Measurements from ENCODE around the gene MYEF2. TPM values are rescaled to one million over a fixed set of nuclear protein-coding genes. Genes with fewer than 3 reads are reported as not detected.

The MYEF2 gene
- polyA plus RNA-seq, 1 of the 3 experiments (the other 2 are of a cell fraction) = 11.6 TPM

DNA sequence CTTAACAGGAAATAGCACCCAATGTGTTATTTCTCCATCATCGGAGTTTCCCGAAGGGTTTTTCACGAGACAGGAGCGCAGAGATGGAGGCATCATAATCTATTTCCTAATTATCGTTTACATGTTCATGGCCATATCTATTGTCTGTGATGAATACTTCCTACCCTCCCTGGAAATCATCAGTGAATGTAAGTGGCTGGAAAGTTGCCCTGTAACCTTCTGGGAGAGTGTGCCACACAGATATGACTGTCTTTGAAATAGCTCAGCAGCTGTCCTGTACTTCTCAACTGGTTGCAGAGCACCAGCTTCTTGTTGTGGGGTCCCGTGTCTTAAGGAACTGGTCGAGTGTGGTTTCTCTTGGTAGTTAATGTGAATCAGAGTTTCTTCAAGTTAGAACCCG, 56.2 kb downstream of the MYEF2 start:
- no peaks in the 10 kb centered on the region for H3K36me3 ChIP-seq (replicated peaks in 1 of 2; ENCODE audit: control insufficient read depth in 1 of 2, insufficient read depth in 2 of 2, low read length in 1 of 2)
- TF ChIP-seq GABPA (IDR thresholded peaks at IDR 0.05; ENCODE audit: low read depth) (no peak), CHD2 (IDR thresholded peaks at IDR 0.05; ENCODE audit: low read length, partially characterized antibody) (no peak), ELF1 (IDR thresholded peaks at IDR 0.05) (no peak), RXRA (IDR thresholded peaks at IDR 0.05; ENCODE audit: borderline replicate concordance, low read depth) (no peak)
- TF ChIP-seq, protein P1, sequence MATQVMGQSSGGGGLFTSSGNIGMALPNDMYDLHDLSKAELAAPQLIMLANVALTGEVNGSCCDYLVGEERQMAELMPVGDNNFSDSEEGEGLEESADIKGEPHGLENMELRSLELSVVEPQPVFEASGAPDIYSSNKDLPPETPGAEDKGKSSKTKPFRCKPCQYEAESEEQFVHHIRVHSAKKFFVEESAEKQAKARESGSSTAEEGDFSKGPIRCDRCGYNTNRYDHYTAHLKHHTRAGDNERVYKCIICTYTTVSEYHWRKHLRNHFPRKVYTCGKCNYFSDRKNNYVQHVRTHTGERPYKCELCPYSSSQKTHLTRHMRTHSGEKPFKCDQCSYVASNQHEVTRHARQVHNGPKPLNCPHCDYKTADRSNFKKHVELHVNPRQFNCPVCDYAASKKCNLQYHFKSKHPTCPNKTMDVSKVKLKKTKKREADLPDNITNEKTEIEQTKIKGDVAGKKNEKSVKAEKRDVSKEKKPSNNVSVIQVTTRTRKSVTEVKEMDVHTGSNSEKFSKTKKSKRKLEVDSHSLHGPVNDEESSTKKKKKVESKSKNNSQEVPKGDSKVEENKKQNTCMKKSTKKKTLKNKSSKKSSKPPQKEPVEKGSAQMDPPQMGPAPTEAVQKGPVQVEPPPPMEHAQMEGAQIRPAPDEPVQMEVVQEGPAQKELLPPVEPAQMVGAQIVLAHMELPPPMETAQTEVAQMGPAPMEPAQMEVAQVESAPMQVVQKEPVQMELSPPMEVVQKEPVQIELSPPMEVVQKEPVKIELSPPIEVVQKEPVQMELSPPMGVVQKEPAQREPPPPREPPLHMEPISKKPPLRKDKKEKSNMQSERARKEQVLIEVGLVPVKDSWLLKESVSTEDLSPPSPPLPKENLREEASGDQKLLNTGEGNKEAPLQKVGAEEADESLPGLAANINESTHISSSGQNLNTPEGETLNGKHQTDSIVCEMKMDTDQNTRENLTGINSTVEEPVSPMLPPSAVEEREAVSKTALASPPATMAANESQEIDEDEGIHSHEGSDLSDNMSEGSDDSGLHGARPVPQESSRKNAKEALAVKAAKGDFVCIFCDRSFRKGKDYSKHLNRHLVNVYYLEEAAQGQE (IDR thresholded peaks at IDR 0.05; ENCODE audit: low read depth, low read length) = no peak
- H3K4me3 ChIP-seq (ENCODE audit: low read depth in 2 of 2, low read length in 1 of 2) = no peak overlapping the region
- DNase-seq = no peak
- H3K79me2 ChIP-seq (ENCODE audit: insufficient read depth) = no peaks in the 10 kb centered on the region
- no peaks in the 10 kb centered on the region for H4K20me1 ChIP-seq (ENCODE audit: insufficient read depth)
- H3K27me3 ChIP-seq (ENCODE audit: insufficient read depth) = no peaks in the 10 kb centered on the region
- no peak overlapping the region for H3K27ac ChIP-seq (ENCODE audit: low read depth in 2 of 2, low read length in 1 of 2)
- no peaks in the 10 kb centered on the region for H3K9me2 ChIP-seq
- ChIA-PET CTCF (interaction anchor here (1.5 kb wide), 1 partner anchor 17 kb away, joined by 4 read pairs; no protein-coding TSS in a partner anchor), POLR2A (no interaction called here)
- H2AFZ ChIP-seq (ENCODE audit: low read depth) = 0 out of 2 replicates have a peak overlapping the region, but pooled peaks have one; percentile 16
- H3F3A ChIP-seq (replicated peaks; ENCODE audit: insufficient read depth) = no peaks in the 10 kb centered on the region
- peaks cover 0 to 2% of the 10 kb centered on the region in 2 experiments; a peak in 1 of 4 replicates for H3K4me1 ChIP-seq (ENCODE audit: control insufficient read depth in 1 of 2, insufficient read depth in 2 of 2, low read depth in 1 of 2, low read length in 1 of 2)
- no peak overlapping the region for H3K4me2 ChIP-seq
- 79% methylated on average over 8 of the region's 8 CpGs for WGBS (ENCODE audit: low lambda C conversion rate)
- no peaks in the 10 kb centered on the region for H3K9me3 ChIP-seq
- no peak overlapping the region for H3K9ac ChIP-seq

DNA sequence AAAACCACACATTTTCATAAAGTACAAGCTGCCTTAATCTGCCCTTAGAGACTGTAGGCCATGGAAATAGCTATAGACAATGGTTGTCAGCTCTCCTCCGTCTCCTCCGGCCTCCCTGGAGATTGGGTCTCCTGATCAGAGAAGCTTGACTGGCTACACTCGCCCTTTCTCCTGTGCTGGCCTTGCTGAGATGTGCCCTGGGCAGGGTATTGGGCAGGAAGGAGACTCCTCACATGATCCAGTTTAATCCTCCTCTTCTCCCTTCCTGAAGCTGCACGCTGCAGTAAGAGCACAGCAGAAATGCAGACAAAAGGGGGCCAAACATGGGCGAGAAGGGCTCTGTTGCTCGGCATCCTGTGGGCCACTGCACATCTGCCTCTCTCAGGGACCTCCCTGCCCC, 57.4 kb downstream of the MYEF2 start, which contains the start of gene SLC24A5:
Gene SLC24A5, plus strand, starts transcription at position 246 of the 400 bp plus-strand sequence. Its CDS starts 55 bp downstream, at position 301.
- Histone ChIP-seq H3K27ac (ENCODE audit: low read depth in 2 of 2, low read length in 1 of 2) (no peak within 1 kb of the TSS), H3K4me3 (ENCODE audit: low read depth in 2 of 2, low read length in 1 of 2) (no peak within 1 kb of the TSS), H3K79me2 (ENCODE audit: insufficient read depth) (no peaks in the 10 kb centered on the region), H3K36me3 (replicated peaks in 1 of 2; ENCODE audit: control insufficient read depth in 1 of 2, insufficient read depth in 2 of 2, low read length in 1 of 2) (no peaks in the 10 kb centered on the region), H3K4me1 (ENCODE audit: control insufficient read depth in 1 of 2, insufficient read depth in 2 of 2, low read depth in 1 of 2, low read length in 1 of 2) (peaks cover 0 to 2% of the 10 kb centered on the region in 2 experiments; a peak in 1 of 4 replicates), H3K27me3 (ENCODE audit: insufficient read depth) (no peaks in the 10 kb centered on the region), H3K4me2 (no peak within 1 kb of the TSS), H4K20me1 (ENCODE audit: insufficient read depth) (no peaks in the 10 kb centered on the region), H3K9me2 (no peaks in the 10 kb centered on the region), H3K9ac (no peak within 1 kb of the TSS), H2AFZ (ENCODE audit: low read depth) (0 out of 2 replicates have a peak within 1 kb of the TSS, but pooled peaks have one; percentile 16), H3K9me3 (no peaks in the 10 kb centered on the region), H3F3A (replicated peaks; ENCODE audit: insufficient read depth) (no peaks in the 10 kb centered on the region)
- WGBS (ENCODE audit: low lambda C conversion rate) = 72% methylated on average over 3 of the region's 6 CpGs
- TF ChIP-seq GATA2 (CRISPR knock-in tag; IDR thresholded peaks at IDR 0.05) = no peak
- TF ChIP-seq TCF12 (IDR thresholded peaks at IDR 0.05) = no peak
- TF ChIP-seq EZH2phosphoT487 (IDR thresholded peaks at IDR 0.05; ENCODE audit: borderline replicate concordance, low read depth) = no peak
- no peak for TF ChIP-seq RFX5 (IDR thresholded peaks at IDR 0.05; ENCODE audit: low read length)
- no peak for TF ChIP-seq POLR2AphosphoS5 (IDR thresholded peaks at IDR 0.05; ENCODE audit: low read depth, low read length)
- TF ChIP-seq, protein P2, sequence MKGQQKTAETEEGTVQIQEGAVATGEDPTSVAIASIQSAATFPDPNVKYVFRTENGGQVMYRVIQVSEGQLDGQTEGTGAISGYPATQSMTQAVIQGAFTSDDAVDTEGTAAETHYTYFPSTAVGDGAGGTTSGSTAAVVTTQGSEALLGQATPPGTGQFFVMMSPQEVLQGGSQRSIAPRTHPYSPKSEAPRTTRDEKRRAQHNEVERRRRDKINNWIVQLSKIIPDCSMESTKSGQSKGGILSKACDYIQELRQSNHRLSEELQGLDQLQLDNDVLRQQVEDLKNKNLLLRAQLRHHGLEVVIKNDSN (IDR thresholded peaks at IDR 0.05; ENCODE audit: borderline replicate concordance, low read depth) = no peak
- TF ChIP-seq, protein P3, sequence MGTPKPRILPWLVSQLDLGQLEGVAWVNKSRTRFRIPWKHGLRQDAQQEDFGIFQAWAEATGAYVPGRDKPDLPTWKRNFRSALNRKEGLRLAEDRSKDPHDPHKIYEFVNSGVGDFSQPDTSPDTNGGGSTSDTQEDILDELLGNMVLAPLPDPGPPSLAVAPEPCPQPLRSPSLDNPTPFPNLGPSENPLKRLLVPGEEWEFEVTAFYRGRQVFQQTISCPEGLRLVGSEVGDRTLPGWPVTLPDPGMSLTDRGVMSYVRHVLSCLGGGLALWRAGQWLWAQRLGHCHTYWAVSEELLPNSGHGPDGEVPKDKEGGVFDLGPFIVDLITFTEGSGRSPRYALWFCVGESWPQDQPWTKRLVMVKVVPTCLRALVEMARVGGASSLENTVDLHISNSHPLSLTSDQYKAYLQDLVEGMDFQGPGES (IDR thresholded peaks at IDR 0.05; ENCODE audit: low read depth, low read length) = no peak
- no peak for TF ChIP-seq RCOR1 (IDR thresholded peaks at IDR 0.05; ENCODE audit: low read length)
- no peak for TF ChIP-seq FOSL2 (IDR thresholded peaks at IDR 0.05; ENCODE audit: borderline replicate concordance, low read depth)
- no peak for TF ChIP-seq TAF1 (IDR thresholded peaks at IDR 0.05; ENCODE audit: borderline replicate concordance, low read depth, low read length)
- no peak for TF ChIP-seq FOXJ3 (CRISPR knock-in tag; IDR thresholded peaks at IDR 0.05)
- TF ChIP-seq, protein P4, sequence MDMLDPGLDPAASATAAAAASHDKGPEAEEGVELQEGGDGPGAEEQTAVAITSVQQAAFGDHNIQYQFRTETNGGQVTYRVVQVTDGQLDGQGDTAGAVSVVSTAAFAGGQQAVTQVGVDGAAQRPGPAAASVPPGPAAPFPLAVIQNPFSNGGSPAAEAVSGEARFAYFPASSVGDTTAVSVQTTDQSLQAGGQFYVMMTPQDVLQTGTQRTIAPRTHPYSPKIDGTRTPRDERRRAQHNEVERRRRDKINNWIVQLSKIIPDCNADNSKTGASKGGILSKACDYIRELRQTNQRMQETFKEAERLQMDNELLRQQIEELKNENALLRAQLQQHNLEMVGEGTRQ (IDR thresholded peaks at IDR 0.05; ENCODE audit: borderline replicate concordance, low read depth, low read length) = no peak
- no peak for TF ChIP-seq YY1 (IDR thresholded peaks at IDR 0.05; ENCODE audit: low read depth)
- no peak for TF ChIP-seq RXRA (IDR thresholded peaks at IDR 0.05; ENCODE audit: borderline replicate concordance, low read depth)
- TF ChIP-seq EP300 (IDR thresholded peaks at IDR 0.05; ENCODE audit: borderline replicate concordance in 1 of 2, low read depth in 1 of 2, low read length in 1 of 2) = no peak
- TF ChIP-seq SMC3 (IDR thresholded peaks at IDR 0.05; ENCODE audit: low read depth, low read length) = no peak
- no peak for TF ChIP-seq RAD21 (IDR thresholded peaks at IDR 0.05; ENCODE audit: low read length)
- ChIA-PET CTCF (interaction anchor here (1.1 to 2.0 kb wide), 3 partner anchors 9 to 130 kb away, joined by 4 to 6 read pairs (median 4); no protein-coding TSS in a partner anchor), POLR2A (interaction anchor here (0.5 to 0.7 kb wide), 2 partner anchors 58 to 180 kb away, joined by 3 read pairs; partner anchors contain the start of gene MYEF2)
- no peak for DNase-seq
